ENCODE measurements around the gene SCCPDH. TPM values are rescaled to one million over a fixed set of nuclear protein-coding genes. Genes with fewer than 3 reads are reported as not detected.
"Not testable (repeated sequence)": the region's sequence is repeated elsewhere in the genome, so short reads cannot be mapped to it uniquely, and the experiment has no call there.

SCCPDH gene
- total RNA-seq, 4 donors from 2014 or later: 0.95 to 8.2 (median 3.8) TPM

DNA sequence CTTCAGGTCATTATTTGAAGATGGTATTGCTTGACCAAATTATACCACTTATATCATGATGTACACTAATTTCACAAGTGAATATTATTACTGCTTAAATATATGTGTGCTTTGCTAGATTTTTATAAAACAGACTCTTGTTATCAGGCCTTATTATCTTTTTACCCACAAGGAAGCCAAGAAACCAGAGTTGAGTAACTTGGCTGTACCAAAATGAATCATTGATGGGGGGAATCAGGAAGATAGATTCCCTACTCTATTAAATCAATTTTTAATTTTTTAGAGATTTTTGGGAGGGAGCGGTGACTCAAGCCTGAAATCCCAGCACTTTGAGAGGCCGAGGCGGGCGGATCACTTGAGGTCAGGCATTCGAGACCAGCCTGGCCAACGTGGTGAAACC lies 16.0 kb upstream of the SCCPDH start:
- Histone ChIP-seq H3K27ac (no peak overlapping the region), H3K4me1 (no peaks in the 10 kb centered on the region), H3K27me3 (peaks cover 0 to 10% (median 0%) of the 10 kb centered on the region in 4 donors), H3K36me3 (no peaks in the 10 kb centered on the region), H3K4me3 (no peak overlapping the region), H3K9me3 (no peaks in the 10 kb centered on the region)
- intact Hi-C loops (cut with DNase I): no loop called here
- no peak for DNase-seq
- no peak for TF ChIP-seq POLR2A (IDR thresholded peaks at IDR 0.05)
- TF ChIP-seq, protein P1, sequence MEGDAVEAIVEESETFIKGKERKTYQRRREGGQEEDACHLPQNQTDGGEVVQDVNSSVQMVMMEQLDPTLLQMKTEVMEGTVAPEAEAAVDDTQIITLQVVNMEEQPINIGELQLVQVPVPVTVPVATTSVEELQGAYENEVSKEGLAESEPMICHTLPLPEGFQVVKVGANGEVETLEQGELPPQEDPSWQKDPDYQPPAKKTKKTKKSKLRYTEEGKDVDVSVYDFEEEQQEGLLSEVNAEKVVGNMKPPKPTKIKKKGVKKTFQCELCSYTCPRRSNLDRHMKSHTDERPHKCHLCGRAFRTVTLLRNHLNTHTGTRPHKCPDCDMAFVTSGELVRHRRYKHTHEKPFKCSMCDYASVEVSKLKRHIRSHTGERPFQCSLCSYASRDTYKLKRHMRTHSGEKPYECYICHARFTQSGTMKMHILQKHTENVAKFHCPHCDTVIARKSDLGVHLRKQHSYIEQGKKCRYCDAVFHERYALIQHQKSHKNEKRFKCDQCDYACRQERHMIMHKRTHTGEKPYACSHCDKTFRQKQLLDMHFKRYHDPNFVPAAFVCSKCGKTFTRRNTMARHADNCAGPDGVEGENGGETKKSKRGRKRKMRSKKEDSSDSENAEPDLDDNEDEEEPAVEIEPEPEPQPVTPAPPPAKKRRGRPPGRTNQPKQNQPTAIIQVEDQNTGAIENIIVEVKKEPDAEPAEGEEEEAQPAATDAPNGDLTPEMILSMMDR (IDR thresholded peaks at IDR 0.05): no peak
- WGBS, 2 donors: 83 to 93% methylated on average over 6 of the region's 6 CpGs

DNA sequence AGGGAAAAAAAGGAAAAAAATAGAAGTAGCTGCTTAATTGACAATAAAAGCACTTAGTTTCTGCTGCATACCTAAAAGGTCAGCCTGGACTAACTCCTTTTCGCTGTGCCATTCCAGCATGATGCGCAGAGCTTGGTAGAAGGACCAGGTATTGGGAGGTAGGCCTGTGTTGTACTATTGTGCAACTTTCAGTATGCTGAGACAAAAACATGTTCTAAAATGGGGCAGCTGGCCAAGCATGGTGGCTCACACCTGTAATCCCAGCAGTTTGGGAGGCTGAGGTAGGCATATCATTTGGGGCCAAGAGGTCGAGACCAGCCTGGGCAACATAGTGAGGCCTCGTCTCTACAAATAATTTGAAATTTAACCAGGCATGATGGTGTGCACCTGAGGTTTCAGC lies 15.0 kb upstream of the SCCPDH start:
- Histone ChIP-seq H3K9me3 (no peaks in the 10 kb centered on the region), H3K27ac (no peak overlapping the region), H3K4me3 (no peak overlapping the region), H3K27me3 (peaks cover 0 to 16% (median 0%) of the 10 kb centered on the region in 4 donors), H3K36me3 (no peaks in the 10 kb centered on the region), H3K4me1 (no peaks in the 10 kb centered on the region)
- WGBS, 2 donors: 89 to 93% methylated on average over 4 of the region's 4 CpGs
- intact Hi-C loops (cut with DNase I): no loop called here
- TF ChIP-seq POLR2A (IDR thresholded peaks at IDR 0.05): no peak
- TF ChIP-seq, protein P1 (IDR thresholded peaks at IDR 0.05): no peak
- no peak for DNase-seq

DNA sequence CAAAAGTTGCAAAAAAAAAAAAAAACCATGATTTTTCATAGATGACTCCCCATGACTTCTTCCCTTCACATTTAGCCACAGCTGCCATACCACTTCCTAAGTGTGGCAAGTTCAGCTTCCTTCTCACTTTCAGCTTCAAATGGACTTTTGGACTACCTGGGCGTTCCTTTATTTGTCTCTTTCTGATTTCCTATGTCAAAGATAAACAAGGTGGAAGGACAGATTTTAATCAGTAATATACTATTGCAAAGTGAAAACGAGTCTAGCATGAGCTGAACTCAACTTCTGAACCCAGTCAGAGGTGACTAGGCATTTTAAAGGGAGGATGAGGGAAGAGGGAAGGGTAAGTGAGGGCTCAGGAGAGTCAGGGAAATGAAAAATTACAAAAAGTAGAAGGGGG lies 14.4 kb upstream of the SCCPDH start:
- Histone ChIP-seq H3K36me3 (no peaks in the 10 kb centered on the region), H3K4me1 (no peaks in the 10 kb centered on the region), H3K9me3 (no peaks in the 10 kb centered on the region), H3K4me3 (no peak overlapping the region), H3K27me3 (peaks cover 0 to 17% (median 0%) of the 10 kb centered on the region in 4 donors), H3K27ac (no peak overlapping the region)
- intact Hi-C loops (cut with DNase I): no loop called here
- 36% methylated on average over 2 of the region's 2 CpGs for WGBS, 2 donors
- no peak for DNase-seq
- TF ChIP-seq, protein P1 (IDR thresholded peaks at IDR 0.05): no peak

DNA sequence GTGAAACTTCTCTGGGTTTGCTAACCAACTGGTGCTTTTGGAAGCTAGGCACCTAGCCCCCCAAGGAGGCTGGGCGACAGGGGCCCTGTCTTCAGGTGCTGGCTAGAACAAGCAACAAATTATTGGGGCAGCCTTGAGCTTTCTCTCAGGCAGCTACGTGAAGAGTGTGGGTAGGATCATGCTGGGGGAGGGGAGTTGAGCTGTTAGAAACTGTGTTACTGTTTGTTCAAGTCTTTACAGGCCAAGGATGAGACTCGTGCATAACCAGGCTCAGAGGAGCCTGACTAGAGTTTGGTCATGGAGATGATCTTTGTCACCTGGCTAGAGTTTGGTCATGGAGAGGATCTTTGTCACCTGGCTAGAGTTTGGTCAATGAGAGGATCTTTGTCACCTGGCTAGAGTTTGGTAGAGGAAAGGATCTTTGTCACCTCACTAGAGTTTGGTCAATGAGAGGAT lies 12.6 kb upstream of the SCCPDH start:
- Histone ChIP-seq H3K4me1 (no peaks in the 10 kb centered on the region), H3K27ac (no peak overlapping the region), H3K27me3 (peaks cover 0 to 17% (median 0%) of the 10 kb centered on the region in 4 donors), H3K36me3 (no peaks in the 10 kb centered on the region), H3K9me3 (no peaks in the 10 kb centered on the region), H3K4me3 (no peak overlapping the region)
- no peak for TF ChIP-seq POLR2A (IDR thresholded peaks at IDR 0.05)
- TF ChIP-seq, protein P1 (IDR thresholded peaks at IDR 0.05): no peak
- 59 to 65% methylated on average over 2 of the region's 3 CpGs for WGBS, 2 donors
- no peak for DNase-seq
- intact Hi-C loops (cut with DNase I): no loop called here

DNA sequence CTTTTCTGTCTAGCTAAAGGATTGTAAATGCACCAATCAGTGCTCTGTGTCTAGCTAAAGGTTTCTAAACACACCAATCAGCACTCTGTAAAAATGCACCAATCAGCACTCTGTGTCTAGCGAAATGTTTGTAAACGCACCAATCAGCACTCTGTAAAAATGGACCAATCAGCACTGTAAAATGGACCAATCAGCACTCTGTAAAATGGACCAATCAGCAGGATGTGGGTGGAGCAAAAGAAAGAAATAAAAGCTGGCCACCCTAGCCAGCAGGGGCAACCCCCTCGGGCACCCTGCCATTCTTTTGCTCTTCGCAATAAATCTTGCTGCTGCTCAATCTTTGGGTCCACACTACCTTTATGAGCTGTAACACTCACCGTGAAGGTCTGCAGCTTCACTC lies 11.8 kb upstream of the SCCPDH start:
- H3K27ac ChIP-seq; H3K36me3 ChIP-seq; DNase-seq; H3K4me1 ChIP-seq; H3K4me3 ChIP-seq; H3K9me3 ChIP-seq; intact Hi-C loops (cut with DNase I): not testable (repeated sequence)
- H3K27me3 ChIP-seq: peaks cover 0 to 17% (median 0%) of the 10 kb centered on the region in 4 donors
- WGBS, 2 donors: 88 to 93% methylated on average over 4 to 5 of the region's 5 CpGs

DNA sequence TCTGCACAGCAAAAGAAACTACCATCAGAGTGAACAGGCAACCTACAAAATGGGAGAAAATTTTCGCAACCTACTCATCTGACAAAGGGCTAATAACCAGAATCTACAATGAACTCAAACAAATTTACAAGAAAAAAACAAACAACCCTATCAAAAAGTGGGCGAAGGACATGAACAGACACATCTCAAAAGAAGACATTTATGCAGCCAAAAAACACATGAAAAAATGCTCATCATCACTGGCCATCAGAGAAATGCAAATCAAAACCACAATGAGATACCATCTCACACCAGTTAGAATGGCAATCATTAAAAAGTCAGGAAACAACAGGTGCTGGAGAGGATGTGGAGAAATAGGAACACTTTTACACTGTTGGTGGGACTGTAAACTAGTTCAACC lies 4.8 kb upstream of the SCCPDH start:
- intact Hi-C loops (cut with DNase I): not testable (repeated sequence)

DNA sequence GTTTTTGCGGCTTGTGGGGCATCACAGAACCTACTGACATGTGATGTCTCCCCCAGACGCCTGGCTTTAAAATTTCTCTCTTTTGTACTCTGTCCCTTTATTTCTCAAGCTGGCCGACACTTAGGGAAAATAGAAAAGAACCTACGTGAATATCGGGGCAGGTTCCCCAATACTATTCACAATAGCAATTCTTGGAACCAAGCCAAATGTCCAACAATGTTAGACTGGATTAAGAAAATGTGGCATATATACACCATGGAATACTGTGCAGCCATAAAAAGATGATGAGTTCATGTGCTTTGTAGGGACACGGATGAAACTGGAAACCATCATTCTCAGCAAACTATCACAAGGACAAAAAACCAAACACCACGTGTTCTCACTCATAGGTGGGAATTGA lies 3.4 kb upstream of the SCCPDH start:
- intact Hi-C loops (cut with DNase I); H3K4me3 ChIP-seq; DNase-seq; H3K27ac ChIP-seq; H3K27me3 ChIP-seq; H3K36me3 ChIP-seq; H3K9me3 ChIP-seq: not testable (repeated sequence)
- WGBS, 2 donors: 80 to 90% methylated on average over 7 of the region's 7 CpGs
- H3K4me1 ChIP-seq: peaks cover 0 to 25% (median 0%) of the 10 kb centered on the region in 3 donors

More for the DNA sequence above, 4.8 kb upstream of the SCCPDH start:
- DNase-seq, H3K27me3 ChIP-seq, H3K36me3 ChIP-seq, H3K27ac ChIP-seq, H3K9me3 ChIP-seq, H3K4me3 ChIP-seq: not testable (repeated sequence)
- H3K4me1 ChIP-seq: peaks cover 0 to 10% (median 0%) of the 10 kb centered on the region in 3 donors
- WGBS, 2 donors: 60% methylated on average over 1 of the region's 2 CpGs; no CpG with 5 or more reads in 1 of the 2 donors
